ENCODE measurements around the gene CD55. TPM values are rescaled to one million over a fixed set of nuclear protein-coding genes. Genes with fewer than 3 reads are reported as not detected.
A peak's percentile ranks its signal among the peaks of the same experiment; 100 is the strongest.

CD55 gene
- total RNA-seq, 4 donors from 2014 or later, result 75.2 to 428 (median 110) TPM

- DNase-seq, result peak; percentile 90 to 94
- in situ Hi-C loops (cut with MboI; ENCODE audit: low sequenced_read_pairs in 4 of 4), result loop anchor here in 1 of 4 donors (25.0 kb wide), 1 partner anchor 634 kb away; no protein-coding TSS in a partner anchor
- peak overlapping the region; percentile 90 to 93 (median 90) for H3K27ac ChIP-seq
These were observed 25.0 kb downstream of the CD55 start for GRCh38 chr1:207346513-207346912.

GRCh38 chr1:207349979-207350378 lies 28.5 kb downstream of the CD55 start:
- Histone ChIP-seq H3K27ac (peak overlapping the region in 1 of 4 donors; percentile 32), H3K36me3 (peaks cover 0 to 16% of the 10 kb centered on the region in 2 donors), H3K4me1 (peaks cover 37 to 43% of the 10 kb centered on the region in 2 donors), H3K27me3 (no peaks in the 10 kb centered on the region), H3K9me3 (peaks cover 0 to 3% (median 0%) of the 10 kb centered on the region in 3 donors), H3K4me3 (no peak overlapping the region)
- ATAC-seq, result no peak
- no peak for DNase-seq
- TF ChIP-seq CTCF (IDR thresholded peaks at IDR 0.05 in 4 of 5, conservative IDR thresholded peaks at IDR 0.05 in 1 of 5), result no peak
- TF ChIP-seq POLR2A (IDR thresholded peaks at IDR 0.05), result no peak
- intact Hi-C loops (cut with DNase I; ENCODE audit: low total_unique reads), result no loop called here
- in situ Hi-C loops (cut with MboI; ENCODE audit: low sequenced_read_pairs in 4 of 4), result loop anchor here in 1 of 4 donors (25.0 kb wide), 1 partner anchor 638 kb away; no protein-coding TSS in a partner anchor

More at GRCh38 chr1:207346513-207346912, 25.0 kb downstream of the CD55 start:
- ATAC-seq, result peak; percentile 98
- H3K4me3 ChIP-seq, result peak overlapping the region in 1 of 4 donors; percentile 39
- peaks cover 29 to 43% of the 10 kb centered on the region in 2 donors for H3K4me1 ChIP-seq
- H3K36me3 ChIP-seq, result peaks cover 0 to 13% of the 10 kb centered on the region in 2 donors
- TF ChIP-seq CTCF (IDR thresholded peaks at IDR 0.05 in 4 of 5, conservative IDR thresholded peaks at IDR 0.05 in 1 of 5), result no peak
- peak in 1 of 2 donors; percentile 30 for TF ChIP-seq POLR2A (IDR thresholded peaks at IDR 0.05)
- H3K9me3 ChIP-seq, result peaks cover 0 to 3% (median 0%) of the 10 kb centered on the region in 3 donors
- intact Hi-C loops (cut with DNase I; ENCODE audit: low total_unique reads), result loop anchor here (1.0 kb wide), 2 partner anchors 25 to 660 kb away; partner anchors contain the start of gene CD55
- H3K27me3 ChIP-seq, result no peaks in the 10 kb centered on the region

GRCh38 chr1:207352554-207352953 lies 31.1 kb downstream of the CD55 start:
- no peak overlapping the region for H3K4me3 ChIP-seq
- peaks cover 0 to 13% of the 10 kb centered on the region in 2 donors for H3K36me3 ChIP-seq
- no peak for ATAC-seq
- peaks cover 0 to 3% (median 0%) of the 10 kb centered on the region in 3 donors for H3K9me3 ChIP-seq
- H3K27me3 ChIP-seq, result no peaks in the 10 kb centered on the region
- in situ Hi-C loops (cut with MboI; ENCODE audit: low sequenced_read_pairs in 4 of 4) (no loop called here), intact Hi-C loops (cut with DNase I; ENCODE audit: low total_unique reads) (no loop called here)
- TF ChIP-seq POLR2A (IDR thresholded peaks at IDR 0.05), result no peak
- no peak for TF ChIP-seq CTCF (IDR thresholded peaks at IDR 0.05 in 4 of 5, conservative IDR thresholded peaks at IDR 0.05 in 1 of 5)
- H3K4me1 ChIP-seq, result peaks cover 31 to 36% of the 10 kb centered on the region in 2 donors
- DNase-seq, result no peak
- H3K27ac ChIP-seq, result no peak overlapping the region

- Histone ChIP-seq H3K4me1 (peaks cover 23 to 33% of the 10 kb centered on the region in 2 donors), H3K36me3 (peaks cover 0 to 4% of the 10 kb centered on the region in 2 donors), H3K4me3 (no peak overlapping the region), H3K27ac (no peak overlapping the region), H3K27me3 (no peaks in the 10 kb centered on the region), H3K9me3 (no peaks in the 10 kb centered on the region)
- no peak for TF ChIP-seq CTCF (IDR thresholded peaks at IDR 0.05 in 4 of 5, conservative IDR thresholded peaks at IDR 0.05 in 1 of 5)
- no peak for TF ChIP-seq POLR2A (IDR thresholded peaks at IDR 0.05)
- DNase-seq (no peak), ATAC-seq (peak in 1 of 2 donors; percentile 77)
- in situ Hi-C loops (cut with MboI; ENCODE audit: low sequenced_read_pairs in 4 of 4) (no loop called here), intact Hi-C loops (cut with DNase I; ENCODE audit: low total_unique reads) (no loop called here)
These were observed 33.6 kb downstream of the CD55 start for GRCh38 chr1:207355060-207355459.

Measured in gastrocnemius medialis (tissue), 4 donors.